ENCODE data around the gene RETREG3. TPM values are rescaled to one million over a fixed set of nuclear protein-coding genes. Genes with fewer than 3 reads are reported as not detected.

The RETREG3 gene
- total RNA-seq, 2 donors from 2014 or later: 51.5 to 55.4 TPM

DNA sequence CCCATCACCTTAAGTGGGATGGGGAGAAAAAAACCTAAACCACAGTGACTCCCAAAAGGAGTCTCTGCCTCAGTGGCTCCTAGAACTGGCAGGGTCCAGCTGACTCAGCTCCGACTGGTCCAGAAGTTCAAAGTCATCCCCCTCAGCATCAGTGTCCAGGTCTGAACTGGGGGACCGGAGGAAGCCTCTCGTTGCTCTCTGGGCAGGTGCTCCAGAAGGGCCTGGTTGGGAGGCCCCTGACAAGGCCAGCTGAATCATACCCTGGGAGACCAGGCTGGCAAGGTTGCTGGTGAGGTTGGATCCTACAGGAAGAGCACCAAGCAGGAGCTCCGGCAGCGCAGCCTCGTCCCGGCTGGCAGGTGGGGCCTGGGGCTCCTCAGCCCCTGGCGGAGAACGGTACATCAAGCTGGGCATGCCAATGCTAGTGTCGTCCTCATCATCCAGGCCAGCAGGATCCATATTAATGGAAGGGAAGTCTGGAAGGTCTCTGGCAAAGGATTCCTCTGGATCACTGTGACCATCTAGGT lies 27.4 kb downstream of the RETREG3 start:
- no peak for DNase-seq
- H3K27ac ChIP-seq (ENCODE audit: low read depth, low read length): no peak overlapping the region
- no peak overlapping the region for H3K27ac Mint-ChIP-seq
- peaks cover 5% of the 10 kb centered on the region for H3K4me1 Mint-ChIP-seq
- H3K9ac ChIP-seq (ENCODE audit: extremely low read depth, low read length, poor library complexity, severe bottlenecking): no peak overlapping the region
- peaks cover 54% of the 10 kb centered on the region for H3K36me3 Mint-ChIP-seq (ENCODE audit: low read depth)
- H3K4me1 ChIP-seq (ENCODE audit: control insufficient read depth, insufficient read depth, low read length): no peaks in the 10 kb centered on the region
- H3K27me3 Mint-ChIP-seq (ENCODE audit: insufficient read depth): no peaks in the 10 kb centered on the region
- H3K9me3 Mint-ChIP-seq: no peaks in the 10 kb centered on the region
- H3K36me3 ChIP-seq (ENCODE audit: control insufficient read depth, insufficient read depth, low read length): peaks cover 66% of the 10 kb centered on the region
- no peaks in the 10 kb centered on the region for H3K9me3 ChIP-seq (ENCODE audit: control insufficient read depth, low read length)
- WGBS, 2 experiments (ENCODE audit: insufficient coverage in 1 of 2, insufficient read length in 1 of 2): 96 to 98% methylated on average over 10 of the region's 10 CpGs
- no peak overlapping the region for H3K4me3 ChIP-seq (ENCODE audit: low read length)
- TF ChIP-seq, protein P1, sequence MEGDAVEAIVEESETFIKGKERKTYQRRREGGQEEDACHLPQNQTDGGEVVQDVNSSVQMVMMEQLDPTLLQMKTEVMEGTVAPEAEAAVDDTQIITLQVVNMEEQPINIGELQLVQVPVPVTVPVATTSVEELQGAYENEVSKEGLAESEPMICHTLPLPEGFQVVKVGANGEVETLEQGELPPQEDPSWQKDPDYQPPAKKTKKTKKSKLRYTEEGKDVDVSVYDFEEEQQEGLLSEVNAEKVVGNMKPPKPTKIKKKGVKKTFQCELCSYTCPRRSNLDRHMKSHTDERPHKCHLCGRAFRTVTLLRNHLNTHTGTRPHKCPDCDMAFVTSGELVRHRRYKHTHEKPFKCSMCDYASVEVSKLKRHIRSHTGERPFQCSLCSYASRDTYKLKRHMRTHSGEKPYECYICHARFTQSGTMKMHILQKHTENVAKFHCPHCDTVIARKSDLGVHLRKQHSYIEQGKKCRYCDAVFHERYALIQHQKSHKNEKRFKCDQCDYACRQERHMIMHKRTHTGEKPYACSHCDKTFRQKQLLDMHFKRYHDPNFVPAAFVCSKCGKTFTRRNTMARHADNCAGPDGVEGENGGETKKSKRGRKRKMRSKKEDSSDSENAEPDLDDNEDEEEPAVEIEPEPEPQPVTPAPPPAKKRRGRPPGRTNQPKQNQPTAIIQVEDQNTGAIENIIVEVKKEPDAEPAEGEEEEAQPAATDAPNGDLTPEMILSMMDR (conservative IDR thresholded peaks at IDR 0.05): no peak
- no peaks in the 10 kb centered on the region for H3K27me3 ChIP-seq (ENCODE audit: control insufficient read depth, insufficient read depth, low read length, poor library complexity, severe bottlenecking)
- no peak overlapping the region for H3K4me3 Mint-ChIP-seq

DNA sequence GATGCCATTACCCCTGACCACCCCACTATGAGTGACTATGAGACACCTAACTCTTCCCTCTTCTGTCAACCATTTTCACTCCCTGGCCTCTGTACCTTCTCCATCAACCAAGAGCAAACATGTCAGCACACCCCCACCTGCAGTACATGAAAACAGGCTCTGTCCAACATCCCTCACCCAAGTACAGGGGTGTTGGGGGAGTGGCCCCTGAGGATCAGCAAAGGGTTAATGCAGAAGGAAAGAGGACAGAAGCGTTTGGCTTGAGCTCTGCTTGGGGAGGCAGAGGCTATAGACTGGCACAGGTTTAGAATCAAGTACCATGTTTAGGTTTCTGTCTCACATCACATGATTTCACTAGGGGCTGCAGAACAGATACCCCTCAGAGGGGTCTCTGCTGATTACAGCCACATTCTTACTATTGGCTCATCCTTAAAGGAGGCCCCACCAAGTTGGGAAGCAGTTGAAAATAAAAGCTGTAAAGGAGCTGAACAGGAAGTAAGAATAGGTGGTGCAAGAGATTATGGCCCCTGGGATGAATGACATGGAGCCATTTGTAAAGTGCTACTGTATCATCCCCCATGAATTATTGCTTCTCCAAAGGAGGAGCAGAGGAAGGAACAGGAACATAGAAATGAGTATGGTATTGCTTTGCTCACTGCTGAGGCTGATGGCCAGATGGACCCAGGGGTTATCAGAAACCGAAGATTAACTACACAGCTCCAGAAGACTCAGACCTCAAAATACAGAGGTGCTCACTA lies 29.2 kb downstream of the RETREG3 start:
- no peak overlapping the region for H3K9ac ChIP-seq (ENCODE audit: extremely low read depth, low read length, poor library complexity, severe bottlenecking)
- Mint-ChIP-seq H3K36me3 (ENCODE audit: low read depth) (peaks cover 62% of the 10 kb centered on the region), H3K4me1 (peaks cover 14% of the 10 kb centered on the region), H3K27ac (peak overlapping the region; percentile 62), H3K4me3 (no peak overlapping the region), H3K27me3 (ENCODE audit: insufficient read depth) (no peaks in the 10 kb centered on the region), H3K9me3 (no peaks in the 10 kb centered on the region)
- no peak overlapping the region for H3K27ac ChIP-seq (ENCODE audit: low read depth, low read length)
- 91 to 100% methylated on average over 1 to 2 of the region's 2 CpGs for WGBS, 2 experiments (ENCODE audit: insufficient coverage in 1 of 2, insufficient read length in 1 of 2)
- TF ChIP-seq, protein P1 (conservative IDR thresholded peaks at IDR 0.05): no peak
- DNase-seq: no peak
- no peaks in the 10 kb centered on the region for H3K27me3 ChIP-seq (ENCODE audit: control insufficient read depth, insufficient read depth, low read length, poor library complexity, severe bottlenecking)
- no peak overlapping the region for H3K4me3 ChIP-seq (ENCODE audit: low read length)
- no peaks in the 10 kb centered on the region for H3K4me1 ChIP-seq (ENCODE audit: control insufficient read depth, insufficient read depth, low read length)
- H3K36me3 ChIP-seq (ENCODE audit: control insufficient read depth, insufficient read depth, low read length): peaks cover 61% of the 10 kb centered on the region
- H3K9me3 ChIP-seq (ENCODE audit: control insufficient read depth, low read length): no peaks in the 10 kb centered on the region

DNA sequence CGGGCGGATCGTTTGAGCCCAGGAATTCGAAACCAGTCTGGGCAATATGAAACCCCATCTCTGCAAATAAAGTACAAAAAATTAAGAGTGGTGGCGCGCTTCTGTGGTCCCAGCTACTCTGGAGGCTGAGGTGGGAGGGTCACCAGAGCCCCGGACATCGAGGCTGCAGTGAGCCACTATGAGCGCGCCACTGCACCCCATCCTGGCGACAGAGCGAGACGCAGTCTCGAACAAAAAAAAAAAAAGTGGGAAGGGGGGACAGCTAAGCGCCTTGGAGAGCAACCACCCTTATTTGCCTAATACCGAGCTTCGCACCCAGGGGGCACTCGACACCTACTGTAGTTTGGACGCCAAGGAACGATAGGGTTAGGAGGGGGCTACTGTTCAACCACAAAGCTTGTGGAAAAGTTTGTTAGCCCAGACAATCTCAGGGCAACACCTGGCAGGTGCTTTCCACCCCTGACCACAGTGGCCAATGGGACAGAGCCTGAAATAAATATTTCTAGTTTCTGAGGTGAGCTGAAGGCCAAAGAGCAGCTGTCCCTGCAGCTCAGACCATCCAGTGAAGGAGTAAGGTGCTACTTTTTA lies 30.8 kb downstream of the RETREG3 start:
- peak; percentile 98 for DNase-seq
- 1 to 2% methylated on average over 14 to 20 of the region's 20 CpGs for WGBS, 2 experiments (ENCODE audit: insufficient coverage in 1 of 2, insufficient read length in 1 of 2)
- Histone ChIP-seq H3K9ac (ENCODE audit: extremely low read depth, low read length, poor library complexity, severe bottlenecking) (peak overlapping the region; percentile 87), H3K9me3 (ENCODE audit: control insufficient read depth, low read length) (no peaks in the 10 kb centered on the region), H3K4me3 (ENCODE audit: low read length) (peak overlapping the region; percentile 99), H3K4me1 (ENCODE audit: control insufficient read depth, insufficient read depth, low read length) (no peaks in the 10 kb centered on the region), H3K27me3 (ENCODE audit: control insufficient read depth, insufficient read depth, low read length, poor library complexity, severe bottlenecking) (no peaks in the 10 kb centered on the region), H3K36me3 (ENCODE audit: control insufficient read depth, insufficient read depth, low read length) (peaks cover 62% of the 10 kb centered on the region), H3K27ac (ENCODE audit: low read depth, low read length) (peak overlapping the region; percentile 47)
- Mint-ChIP-seq H3K27me3 (ENCODE audit: insufficient read depth) (no peaks in the 10 kb centered on the region), H3K4me3 (peak overlapping the region; percentile 78), H3K36me3 (ENCODE audit: low read depth) (peaks cover 59% of the 10 kb centered on the region), H3K9me3 (no peaks in the 10 kb centered on the region), H3K4me1 (peaks cover 14% of the 10 kb centered on the region), H3K27ac (peak overlapping the region; percentile 98)
- TF ChIP-seq, protein P1 (conservative IDR thresholded peaks at IDR 0.05): peak; percentile 85
